GM19240 (cell line): ENCODE results near the gene ATP6V0D1.
A peak's percentile ranks its signal among the peaks of the same experiment; 100 is the strongest.
"Not testable (repeated sequence)": the region's sequence is repeated elsewhere in the genome, so short reads cannot be mapped to it uniquely, and the experiment has no call there.

Source experiments
- DNase-seq: peaks from one replicate; pipeline ENCODE4 v3.0.0; 2011; ENCODE audit warnings: low spot score; ENCODE audit not compliant: insufficient read length

ATP6V0D1 gene

GRCh38 chr16:67480833-67481560 is at the start of gene ATP6V0D1:
Gene ATP6V0D1 (minus strand): TSS chr16:67481157. CDS start chr16:67481086, 71 bp downstream.
- peak; percentile 96 for DNase-seq

DNA sequence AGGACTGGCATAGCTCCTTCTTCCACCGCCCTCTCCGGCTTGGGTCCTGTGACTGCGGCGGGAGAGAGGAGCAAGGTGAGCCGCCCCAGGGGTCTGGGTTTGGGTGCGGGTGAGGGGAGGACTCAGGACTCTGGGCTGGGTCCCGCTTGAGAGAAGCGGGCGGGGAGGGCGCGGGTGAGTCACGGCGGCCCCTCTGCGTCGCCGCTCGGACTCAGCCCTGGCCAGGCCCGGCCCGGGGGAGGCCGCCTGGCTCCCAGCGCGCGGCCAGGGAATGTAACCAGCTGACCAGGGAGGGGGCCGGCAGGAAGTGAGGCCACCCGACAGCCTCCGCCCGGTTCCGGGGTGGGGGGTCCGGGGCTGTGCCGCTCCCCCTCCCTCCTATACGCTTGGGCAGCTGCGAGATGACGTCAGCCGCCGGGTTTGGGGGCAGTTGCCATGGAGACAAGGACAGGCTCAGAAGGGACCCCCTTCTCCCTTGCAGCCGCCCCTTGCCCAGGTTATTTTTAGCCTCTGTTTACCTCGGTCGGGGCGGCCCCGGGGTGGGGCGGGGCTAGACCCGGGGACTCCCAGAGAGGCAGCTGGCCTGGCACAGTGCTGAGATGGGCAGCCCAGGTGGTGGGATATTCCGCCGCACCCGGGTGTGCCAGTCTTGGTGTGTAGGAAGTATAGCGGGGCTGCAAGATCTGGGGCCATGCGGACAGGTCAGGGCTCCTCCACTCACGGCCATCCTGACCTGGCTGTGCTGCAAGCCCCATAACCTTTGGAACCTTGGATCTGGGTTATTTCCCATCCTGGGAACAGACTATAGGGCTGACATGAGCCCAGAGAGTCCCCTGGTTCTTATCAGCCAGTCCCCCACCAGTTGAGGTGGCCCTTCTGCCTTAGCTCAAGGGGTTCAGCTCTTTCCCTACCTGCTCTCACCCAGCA is 49.3 kb upstream of the ATP6V0D1 start:
- no peak for DNase-seq

DNA sequence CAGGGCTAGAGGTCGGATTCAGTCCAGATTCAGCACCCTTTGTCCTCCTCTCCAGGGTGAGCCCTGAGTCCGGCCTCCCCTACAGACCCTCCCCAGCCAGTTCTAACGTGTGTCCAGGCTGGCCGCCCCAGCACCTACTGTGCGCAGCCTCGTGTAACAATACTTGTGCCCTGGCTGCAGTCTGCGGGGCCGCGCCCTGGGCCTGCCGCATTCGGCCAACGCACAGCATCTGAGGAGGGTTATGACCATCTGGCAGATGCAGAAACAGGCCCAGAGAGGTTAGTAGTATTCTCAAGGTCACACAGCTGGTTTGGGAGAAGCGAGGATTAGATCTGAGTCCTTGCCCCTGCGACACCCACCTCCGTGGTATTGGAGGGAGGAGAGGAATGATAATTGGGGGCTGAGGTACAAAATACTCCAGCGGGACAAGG is 48.6 kb upstream of the ATP6V0D1 start:
- DNase-seq: no peak

DNA sequence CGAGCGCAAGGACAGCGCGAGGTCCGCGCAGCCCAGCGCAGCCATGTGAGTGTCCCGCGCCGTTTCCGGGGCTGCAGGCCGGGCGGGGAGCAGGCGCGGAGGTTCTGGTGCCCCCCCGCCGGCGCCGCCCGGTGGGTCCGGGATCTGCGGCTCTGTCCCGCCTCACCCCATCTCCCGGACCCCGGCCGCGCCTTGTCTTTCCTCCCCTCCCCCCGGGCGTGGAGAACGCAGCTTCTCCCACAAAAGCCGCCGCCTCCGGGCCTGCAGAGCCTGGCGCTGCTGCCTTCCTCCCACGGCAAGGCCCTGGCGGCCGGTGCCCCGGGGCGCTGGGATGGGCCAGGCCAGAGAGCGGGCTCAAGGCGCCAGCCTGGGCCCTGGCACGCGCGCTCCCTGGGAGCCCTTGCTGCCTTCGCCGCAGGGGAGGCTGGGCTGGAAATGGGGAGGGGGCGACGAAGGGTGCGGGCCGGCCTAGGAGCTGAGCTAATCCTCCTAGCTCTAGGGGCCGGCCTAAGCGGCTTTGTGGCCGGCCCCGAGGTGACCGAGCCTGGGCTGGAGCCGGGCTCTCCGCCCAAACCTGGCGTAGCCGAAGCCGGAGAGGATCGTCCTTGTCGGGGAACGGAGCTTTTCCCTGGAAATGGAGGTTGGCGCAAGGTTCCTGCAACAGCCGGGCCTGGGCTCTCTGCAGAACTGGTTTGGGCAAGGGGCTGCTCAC is 48.1 kb upstream of the ATP6V0D1 start:
- DNase-seq: no peak

DNA sequence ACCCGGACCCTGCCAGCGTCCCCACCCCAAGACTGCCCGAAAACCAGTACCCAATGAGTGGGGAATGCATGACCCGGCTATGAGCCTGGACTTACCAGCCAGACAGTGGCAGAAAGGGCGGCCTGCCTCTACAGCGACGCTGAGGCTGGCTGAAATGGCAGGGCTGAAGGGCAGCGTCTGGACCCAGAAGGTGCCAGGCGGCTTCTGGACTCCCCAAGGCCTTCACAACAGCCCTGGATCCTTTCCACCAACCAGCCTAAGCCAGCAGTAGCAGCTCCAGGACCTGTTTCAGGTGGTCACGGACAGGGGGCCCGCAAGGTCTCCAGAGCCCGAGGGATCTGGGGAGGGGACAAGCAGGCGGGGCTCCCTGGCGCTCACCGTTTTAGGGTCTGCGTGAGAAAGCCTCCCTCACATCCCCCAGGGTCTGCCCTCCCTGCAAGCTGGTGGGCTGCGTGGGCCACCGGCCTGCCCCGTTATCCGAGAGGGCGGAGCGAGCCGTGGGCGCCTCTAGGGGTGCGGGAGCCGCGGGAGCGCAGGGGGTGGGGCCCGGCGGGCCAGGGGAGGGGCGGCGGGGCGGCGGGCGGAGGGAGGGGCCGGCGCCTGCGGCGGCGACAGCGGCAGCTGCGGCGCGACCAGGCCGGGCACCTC is 47.4 kb upstream of the ATP6V0D1 start, which contains the start of gene RIPOR1:
Gene RIPOR1, plus strand, starts transcription at position 608 of the 648 bp plus-strand sequence. CDS start 9,618 bp downstream, outside the sequence.
- DNase-seq: no peak

- DNase-seq: no peak
These were observed 45.3 kb upstream of the ATP6V0D1 start for GRCh38 chr16:67526149-67526791.

DNA sequence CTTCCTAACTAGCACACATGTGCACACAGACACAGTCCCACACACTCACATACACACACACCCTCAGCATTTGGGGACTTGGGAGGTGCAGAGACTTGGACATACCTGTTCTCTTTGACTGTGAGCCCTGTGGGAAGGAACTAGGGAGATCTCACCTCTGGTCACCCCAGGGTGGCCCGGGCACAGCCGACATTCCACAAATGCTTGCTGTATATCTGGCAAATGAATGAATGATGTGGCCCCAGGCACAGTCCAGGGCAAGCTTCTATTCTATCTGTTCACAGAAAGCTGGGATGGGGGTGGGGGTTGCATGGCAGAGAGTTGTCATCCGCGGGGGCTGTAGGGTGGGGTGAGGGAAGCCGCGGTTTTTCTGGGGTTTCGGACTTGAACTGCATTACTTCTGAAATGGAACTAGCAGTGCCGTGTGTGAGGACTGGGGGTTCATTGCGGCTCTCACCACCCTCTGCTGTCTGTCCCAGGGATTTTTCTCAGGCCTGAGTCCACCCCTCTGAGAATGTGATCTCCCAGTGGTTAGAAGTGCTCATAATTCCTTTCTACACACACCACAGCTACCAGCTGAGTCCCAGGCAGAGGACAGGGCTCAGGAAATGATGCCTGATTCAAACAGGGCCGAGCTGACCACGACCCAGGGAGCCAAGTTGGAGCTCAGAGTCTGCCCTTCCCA is 44.4 kb upstream of the ATP6V0D1 start:
- no peak for DNase-seq

GRCh38 chr16:67521095-67521804 is 40.3 kb upstream of the ATP6V0D1 start:
- peak; percentile 90 for DNase-seq

DNA sequence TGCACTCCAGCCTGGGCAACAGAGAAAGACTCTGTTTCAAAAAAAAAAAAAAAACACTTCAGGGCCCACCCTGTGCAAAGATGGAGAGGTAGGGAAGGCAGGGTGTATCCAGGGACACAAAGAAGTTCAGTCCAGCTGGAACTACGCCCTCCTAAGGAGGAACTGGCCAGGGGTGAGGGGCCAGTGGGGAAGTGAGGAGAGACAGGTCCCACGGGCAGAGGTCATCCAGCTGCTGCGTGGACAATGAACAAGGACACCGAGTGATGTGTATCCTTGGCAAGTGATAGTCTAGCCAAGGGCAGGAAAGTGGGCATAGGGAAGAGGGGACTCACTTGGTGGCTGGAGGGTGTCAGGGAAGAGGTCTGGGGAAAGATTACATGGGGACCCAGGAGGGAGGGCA is 38.3 kb upstream of the ATP6V0D1 start:
- no peak for DNase-seq

DNA sequence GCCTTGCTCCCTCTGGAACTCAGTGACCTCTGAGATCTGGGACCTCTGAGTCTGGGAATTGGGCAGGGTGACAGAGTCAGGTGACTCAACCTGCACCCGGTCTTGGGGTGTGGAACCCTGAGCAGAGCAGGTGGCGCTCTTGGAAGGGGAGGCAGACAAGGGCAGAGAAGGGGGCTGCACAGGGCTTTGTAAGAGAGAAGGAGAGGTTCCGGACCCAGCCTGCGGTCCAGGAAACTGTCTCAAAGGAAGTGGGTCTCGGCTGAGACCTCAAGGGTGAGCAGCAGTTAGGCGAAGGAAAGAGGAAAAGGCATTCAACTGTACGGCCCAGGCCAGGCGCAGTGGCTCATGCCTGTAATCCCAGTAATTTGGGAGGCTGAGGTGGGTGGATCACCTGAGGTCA is 37.7 kb upstream of the ATP6V0D1 start:
- no peak for DNase-seq

DNA sequence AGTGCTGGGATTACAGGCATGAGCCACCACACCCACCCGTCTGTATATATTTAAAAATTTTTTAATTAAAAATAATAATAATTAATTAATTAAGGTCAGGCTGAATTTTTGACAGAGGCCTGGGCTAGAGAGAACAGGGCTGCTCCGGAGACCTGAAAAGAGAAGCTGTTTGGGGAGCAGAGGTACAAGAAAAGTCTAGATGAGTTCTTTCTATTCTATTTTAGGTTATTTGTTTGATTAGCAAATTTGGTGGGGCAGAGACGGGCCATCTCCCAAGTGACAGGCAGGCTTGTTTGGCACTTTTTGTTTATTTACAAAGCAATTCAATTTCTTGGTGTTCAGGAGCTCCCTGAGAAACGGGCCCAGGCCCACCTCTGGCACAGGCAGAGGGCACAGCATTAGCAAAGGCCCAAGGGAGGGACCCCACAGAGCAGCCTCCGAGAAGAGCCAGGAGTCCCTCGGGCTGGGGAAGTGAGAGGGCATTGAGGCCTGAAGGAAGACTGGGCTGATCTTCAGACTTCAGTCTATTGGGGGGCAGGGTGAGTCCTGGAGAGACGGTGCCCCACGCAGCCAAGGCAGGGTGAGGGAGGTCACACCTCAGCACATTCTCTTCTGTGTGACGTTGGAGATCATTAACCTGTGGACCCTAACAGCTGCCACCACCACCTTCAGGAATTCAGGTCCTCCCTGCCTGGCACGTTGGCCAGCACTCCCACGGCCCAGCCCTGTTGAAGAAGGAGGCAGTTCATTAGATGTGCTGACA is 36.9 kb upstream of the ATP6V0D1 start:
- DNase-seq: no peak

DNA sequence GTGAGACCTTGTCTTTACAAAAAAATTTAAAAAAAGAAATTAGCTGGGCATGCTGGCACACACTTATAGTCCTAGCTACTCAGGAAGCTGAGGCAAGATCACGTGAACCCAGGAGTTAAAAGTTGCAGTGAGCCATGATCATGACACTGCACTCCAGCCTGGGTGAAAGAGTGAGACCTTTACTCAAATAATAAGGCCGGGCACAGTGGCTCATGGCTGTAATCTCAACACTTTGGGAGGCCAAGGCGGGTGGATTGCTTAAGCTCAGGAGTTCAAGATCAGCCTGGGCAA is 36.1 kb upstream of the ATP6V0D1 start:
- no peak for DNase-seq

DNA sequence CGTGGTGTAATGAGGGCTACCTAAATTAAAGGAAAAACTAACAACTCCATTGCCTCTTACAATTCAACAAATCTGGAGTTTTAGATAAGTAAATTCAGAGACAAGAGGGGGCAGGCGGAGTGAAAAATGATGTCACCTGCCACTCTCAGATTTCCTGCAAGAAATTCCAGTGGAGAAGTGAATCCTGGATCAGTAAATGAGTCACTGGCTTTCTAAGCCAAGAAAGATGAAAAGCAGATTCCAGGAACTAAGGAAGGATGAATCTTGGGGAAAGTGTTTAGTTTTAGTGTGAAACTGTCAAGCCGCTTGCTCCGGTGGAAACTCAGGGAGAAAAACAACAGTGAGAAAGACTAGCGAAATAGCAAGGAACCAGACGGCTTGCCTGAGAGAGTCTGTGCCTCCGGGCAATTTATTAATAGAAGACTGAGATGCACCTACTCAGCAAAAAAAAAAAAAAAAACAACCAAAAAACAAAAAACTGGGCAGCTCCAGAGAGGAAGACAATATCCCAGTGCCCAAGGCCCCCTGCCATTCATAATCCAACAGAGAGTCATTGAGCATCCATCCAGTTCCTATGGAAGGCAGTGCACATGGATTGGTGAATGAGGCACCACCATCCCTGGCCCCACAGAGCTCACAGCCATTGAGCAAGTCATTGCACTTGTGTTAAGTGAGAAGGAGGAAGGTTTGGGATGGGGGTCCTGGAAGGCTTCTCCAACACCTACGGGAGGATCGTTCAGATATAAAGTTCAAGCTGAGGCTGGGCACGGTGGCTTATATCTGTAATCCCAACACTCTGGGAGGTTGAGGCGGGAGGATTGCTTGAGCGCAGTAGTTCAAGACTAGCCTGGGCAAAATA is 35.6 kb upstream of the ATP6V0D1 start:
- no peak for DNase-seq

DNA sequence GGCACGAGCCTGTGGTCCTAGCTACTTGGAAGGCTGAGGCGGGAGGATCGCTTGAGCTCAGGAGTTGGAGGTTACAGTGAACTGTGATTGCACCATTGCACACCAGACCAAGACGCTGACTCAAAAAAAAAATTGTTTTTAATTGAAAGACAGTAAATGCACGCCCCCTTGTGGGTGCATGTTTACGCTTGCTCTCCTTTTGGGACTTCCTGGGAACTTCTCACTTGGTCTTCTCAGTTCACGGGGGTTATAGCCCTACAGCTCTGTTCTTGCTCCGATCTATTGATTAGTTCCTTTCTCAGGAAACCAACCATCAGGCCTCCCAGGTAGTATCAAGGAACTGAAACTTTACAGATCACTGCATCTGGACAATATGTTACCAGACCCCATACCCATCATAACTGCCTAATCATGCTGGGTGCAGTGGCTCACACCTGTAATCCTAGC is 33.4 kb upstream of the ATP6V0D1 start:
- no peak for DNase-seq

GRCh38 chr16:67513892-67514291 is 32.9 kb upstream of the ATP6V0D1 start:
- not testable (repeated sequence) for DNase-seq

DNA sequence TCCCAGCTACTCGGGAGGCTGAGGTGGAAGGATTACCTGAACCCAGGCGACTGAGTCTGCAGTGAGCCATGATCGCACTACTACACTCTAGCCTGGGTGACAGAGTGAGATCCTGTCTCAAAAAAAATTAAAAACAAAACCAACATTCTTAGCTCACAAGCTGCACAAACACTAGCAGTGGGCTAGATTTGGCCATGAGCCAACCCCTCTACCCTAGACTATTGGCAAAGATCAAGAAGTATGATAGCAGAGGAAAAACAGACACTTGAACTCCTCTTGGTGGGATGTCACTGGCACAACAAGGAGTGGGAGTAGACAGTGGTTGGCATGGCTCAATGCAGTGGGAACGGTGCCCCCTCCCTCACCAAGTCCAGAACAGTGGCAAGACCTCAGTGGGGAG is 28.1 kb upstream of the ATP6V0D1 start:
- DNase-seq: no peak

GRCh38 chr16:67506468-67506867 is 25.5 kb upstream of the ATP6V0D1 start:
- DNase-seq: no peak
